WTC11 (cell line): ENCODE data around the gene LYPD1. TPM values are rescaled to one million over a fixed set of nuclear protein-coding genes. Genes with fewer than 3 reads are reported as not detected.

Experiments used
- ATAC-seq: fragments of 200-7000 bp; cut with Tn5 transposase; 2 replicates; pipeline ENCODE4 v1.10.0; 2021; ENCODE audit warnings: mild to moderate bottlenecking, moderate library complexity
- CTCF ChIA-PET: fragments of 300-600 bp; sonication (Branson Sonifier 250); formaldehyde crosslinking; loops from one replicate; lab custom pipeline; 2021; ENCODE audit warnings: antibody characterized with exemption; lab: Charles Lee
- POLR2A ChIA-PET: fragments of 350-600 bp; sonication (Branson Sonifier 250); formaldehyde crosslinking; loops from one replicate; lab custom pipeline; 2021; ENCODE audit warnings: antibody characterized with exemption; lab: Charles Lee
- DNase-seq: peaks from one replicate; pipeline ENCODE4 v3.0.0; 2021; ENCODE audit warnings: low spot score
- H3K27ac Mint-ChIP-seq: 2 replicates; pipeline ENCODE4 v1.8.0; 2021; ENCODE audit warnings: mixed read lengths
- H3K27me3 Mint-ChIP-seq: 2 replicates; pipeline ENCODE4 v1.8.0; 2021; ENCODE audit warnings: low read depth, mild to moderate bottlenecking, moderate library complexity, mixed read lengths
- H3K36me3 Mint-ChIP-seq: 2 replicates; pipeline ENCODE4 v1.8.0; 2021; ENCODE audit warnings: mixed read lengths
- H3K4me1 Mint-ChIP-seq: 2 replicates; pipeline ENCODE4 v1.8.0; 2022; ENCODE audit warnings: mixed read lengths
- H3K4me3 Mint-ChIP-seq: 2 replicates; pipeline ENCODE4 v1.8.0; 2021; ENCODE audit warnings: mild to moderate bottlenecking, moderate library complexity, mixed read lengths
- H3K9me3 Mint-ChIP-seq: 2 replicates; pipeline ENCODE4 v1.8.0; 2021; ENCODE audit warnings: mixed read lengths
- CDX4 ChIP-seq: fragments of 250-450 bp; sonication (Bioruptor Pico); IDR thresholded peaks from 2 replicates; pipeline ENCODE4 v1.9.0; 2021; ENCODE audit warnings: moderate library complexity, mild to moderate bottlenecking, inconsistent platforms, borderline replicate concordance
- CREB1 ChIP-seq: sonication (generic); formaldehyde crosslinking; IDR thresholded peaks from 2 replicates; pipeline ENCODE4 v1.8.0; 2023; ENCODE audit warnings: mild to moderate bottlenecking, missing genetic modification reagents
- CREM ChIP-seq: sonication (generic); formaldehyde crosslinking; IDR thresholded peaks from 2 replicates; pipeline ENCODE4 v1.8.1; 2022; ENCODE audit warnings: mild to moderate bottlenecking, missing genetic modification reagents, moderate library complexity
- CTCF ChIP-seq: fragments of 200-600 bp; IDR thresholded peaks from 2 replicates; pipeline ENCODE4 v1.8.0; 2022; ENCODE audit warnings: antibody characterized with exemption
- E2F1 ChIP-seq: sonication (generic); formaldehyde crosslinking; IDR thresholded peaks from 2 replicates; pipeline ENCODE4 v1.8.0; 2022; ENCODE audit warnings: mild to moderate bottlenecking, missing genetic modification reagents
- FOXP4 ChIP-seq: sonication (generic); formaldehyde crosslinking; IDR thresholded peaks from 2 replicates; pipeline ENCODE4 v1.8.0; 2022; ENCODE audit warnings: mild to moderate bottlenecking, missing genetic modification reagents
- HMGA2 ChIP-seq: fragments of 250-450 bp; sonication (Bioruptor Pico); IDR thresholded peaks from 2 replicates; pipeline ENCODE4 v1.4.0; 2021; ENCODE audit warnings: mild to moderate bottlenecking, moderate library complexity
- JUN ChIP-seq: sonication (generic); formaldehyde crosslinking; IDR thresholded peaks from 2 replicates; pipeline ENCODE4 v1.8.0; 2023; ENCODE audit warnings: mild to moderate bottlenecking, missing genetic modification reagents
- NFYB ChIP-seq: sonication (generic); formaldehyde crosslinking; conservative IDR thresholded peaks from 2 replicates; pipeline ENCODE4 v1.8.0; 2022; ENCODE audit warnings: low read depth, missing genetic modification reagents
- SMAD4 ChIP-seq: sonication (generic); formaldehyde crosslinking; IDR thresholded peaks from 2 replicates; pipeline ENCODE4 v1.8.0; 2022; ENCODE audit warnings: mild to moderate bottlenecking, missing genetic modification reagents
- TEAD4 ChIP-seq: sonication (generic); formaldehyde crosslinking; IDR thresholded peaks from 2 replicates; pipeline ENCODE4 v1.8.0; 2022; ENCODE audit warnings: mild to moderate bottlenecking, missing genetic modification reagents
- TP53 ChIP-seq: sonication (generic); formaldehyde crosslinking; IDR thresholded peaks from 2 replicates; pipeline ENCODE4 v1.8.1; 2023; ENCODE audit warnings: mild to moderate bottlenecking, missing genetic modification reagents
- ZNF219 ChIP-seq: sonication (generic); formaldehyde crosslinking; IDR thresholded peaks from 2 replicates; pipeline ENCODE4 v1.8.0; 2023; ENCODE audit warnings: missing genetic modification reagents, mild to moderate bottlenecking, borderline replicate concordance
- ZNF232 ChIP-seq: sonication (generic); formaldehyde crosslinking; IDR thresholded peaks from 2 replicates; pipeline ENCODE4 v1.8.0; 2022; ENCODE audit warnings: mild to moderate bottlenecking, missing genetic modification reagents
- ZNF281 ChIP-seq: sonication (generic); formaldehyde crosslinking; IDR thresholded peaks from 2 replicates; pipeline ENCODE4 v1.8.0; 2023; ENCODE audit warnings: mild to moderate bottlenecking, missing genetic modification reagents
- ZNF416 ChIP-seq: fragments of 250-450 bp; sonication (Bioruptor Pico); IDR thresholded peaks from 2 replicates; pipeline ENCODE4 v1.9.0; 2021; ENCODE audit warnings: mild to moderate bottlenecking, inconsistent platforms
- ZNF425 ChIP-seq: fragments of 250-450 bp; sonication (Bioruptor Pico); conservative IDR thresholded peaks from 2 replicates; pipeline ENCODE4 v1.9.0; 2021; ENCODE audit warnings: mild to moderate bottlenecking
- ZNF532 ChIP-seq: fragments of 250-450 bp; sonication (Bioruptor Pico); IDR thresholded peaks from 2 replicates; pipeline ENCODE4 v1.9.0; 2021; ENCODE audit warnings: mild to moderate bottlenecking, borderline replicate concordance
- ZNF671 ChIP-seq: fragments of 250-450 bp; sonication (Bioruptor Pico); IDR thresholded peaks from 2 replicates; pipeline ENCODE4 v1.8.0; 2021; ENCODE audit warnings: mild to moderate bottlenecking
- ZSCAN18 ChIP-seq: fragments of 250-450 bp; sonication (Bioruptor Pico); IDR thresholded peaks from 2 replicates; pipeline ENCODE4 v2.1.2; 2022; ENCODE audit warnings: mild to moderate bottlenecking, moderate library complexity
- total RNA-seq: library from RNA; stranded (reverse); gene quantifications from 3 replicates; pipeline ENCODE4 v1.2.3, GENCODE V29; 2021

The LYPD1 gene
- total RNA-seq, 1 experiment from 2014 or later = 2.8 TPM

GRCh38 chr2:132599556-132599955 lies 70.4 kb downstream of the LYPD1 start (continued):
- TF ChIP-seq ZNF532 = no peak
- TF ChIP-seq TP53 (CRISPR knock-in tag) = no peak
- TF ChIP-seq JUN (CRISPR knock-in tag) = no peak
- no peak for TF ChIP-seq FOXP4 (CRISPR knock-in tag)
- TF ChIP-seq NFYB (CRISPR knock-in tag) = no peak
- no peak for TF ChIP-seq CTCF
- TF ChIP-seq ZNF671 (CRISPR knock-in tag) = no peak
- TF ChIP-seq CDX4 (CRISPR knock-in tag) = no peak
- no peak for TF ChIP-seq E2F1 (CRISPR knock-in tag)
- TF ChIP-seq CREM (CRISPR knock-in tag) = no peak
- no peak for TF ChIP-seq ZNF416
- no peak for TF ChIP-seq ZSCAN18 (CRISPR knock-in tag)
- no peak for TF ChIP-seq ZNF219 (CRISPR knock-in tag)

GRCh38 chr2:132598536-132598935 lies 71.5 kb downstream of the LYPD1 start:
- H3K4me3 Mint-ChIP-seq = no peak overlapping the region
- POLR2A ChIA-PET = interaction anchor here (0.6 kb wide), 1 partner anchor 13 kb away, joined by 4 read pairs; no protein-coding TSS in a partner anchor
- H3K27me3 Mint-ChIP-seq = no peaks in the 10 kb centered on the region
- DNase-seq = no peak
- no peak for ATAC-seq
- CTCF ChIA-PET = no interaction called here
- H3K27ac Mint-ChIP-seq = no peak overlapping the region
- H3K4me1 Mint-ChIP-seq = peaks cover 6% of the 10 kb centered on the region
- 0 out of 2 replicates have a peak, but pooled peaks cover 5% of the 10 kb centered on the region for H3K36me3 Mint-ChIP-seq
- peaks cover 6% of the 10 kb centered on the region for H3K9me3 Mint-ChIP-seq
- TF ChIP-seq ZNF232 = no peak
- TF ChIP-seq CREB1 (CRISPR knock-in tag) = no peak
- no peak for TF ChIP-seq HMGA2 (CRISPR knock-in tag)
- TF ChIP-seq CDX4 (CRISPR knock-in tag) = no peak
- no peak for TF ChIP-seq SMAD4 (CRISPR knock-in tag)
- TF ChIP-seq TEAD4 (CRISPR knock-in tag) = no peak
- no peak for TF ChIP-seq ZNF425 (CRISPR knock-in tag)
- TF ChIP-seq ZNF281 (CRISPR knock-in tag) = no peak
